HTR-8/SVneo (cell line): Measurements from ENCODE around the gene MRPL53.

Experiments
- DNase-seq: peaks from one replicate; pipeline ENCODE4 v3.0.0; 2011; ENCODE audit warnings: low spot score, mixed read lengths; ENCODE audit not compliant: insufficient read length
- FAIRE-seq: peaks from 2 replicates; lab custom pipeline; 2011; peaks lifted over from hg19 to GRCh38; lab: Jason Lieb, UNC

MRPL53 gene

DNA sequence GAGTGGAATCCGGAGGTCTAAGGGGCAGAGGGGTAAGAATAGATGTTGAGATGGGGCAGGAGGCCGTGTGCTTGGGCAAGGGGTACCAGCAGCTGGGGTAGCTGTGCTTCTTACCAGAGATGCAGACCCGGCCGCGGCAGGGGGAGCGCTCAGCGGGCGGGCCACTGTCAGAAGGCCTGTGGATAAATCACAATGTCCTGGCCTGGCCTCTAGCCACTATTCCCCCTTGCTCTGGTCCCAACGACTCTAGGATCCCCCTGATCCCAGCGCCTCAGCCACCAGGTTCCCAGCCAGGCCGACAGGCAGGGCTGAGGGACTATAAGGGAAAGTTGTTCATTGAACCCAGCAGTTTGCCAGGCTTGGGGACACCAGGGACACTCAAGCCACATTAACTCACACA is 42.0 kb downstream of the MRPL53 start:
- DNase-seq (no peak), FAIRE-seq (no peak)

DNA sequence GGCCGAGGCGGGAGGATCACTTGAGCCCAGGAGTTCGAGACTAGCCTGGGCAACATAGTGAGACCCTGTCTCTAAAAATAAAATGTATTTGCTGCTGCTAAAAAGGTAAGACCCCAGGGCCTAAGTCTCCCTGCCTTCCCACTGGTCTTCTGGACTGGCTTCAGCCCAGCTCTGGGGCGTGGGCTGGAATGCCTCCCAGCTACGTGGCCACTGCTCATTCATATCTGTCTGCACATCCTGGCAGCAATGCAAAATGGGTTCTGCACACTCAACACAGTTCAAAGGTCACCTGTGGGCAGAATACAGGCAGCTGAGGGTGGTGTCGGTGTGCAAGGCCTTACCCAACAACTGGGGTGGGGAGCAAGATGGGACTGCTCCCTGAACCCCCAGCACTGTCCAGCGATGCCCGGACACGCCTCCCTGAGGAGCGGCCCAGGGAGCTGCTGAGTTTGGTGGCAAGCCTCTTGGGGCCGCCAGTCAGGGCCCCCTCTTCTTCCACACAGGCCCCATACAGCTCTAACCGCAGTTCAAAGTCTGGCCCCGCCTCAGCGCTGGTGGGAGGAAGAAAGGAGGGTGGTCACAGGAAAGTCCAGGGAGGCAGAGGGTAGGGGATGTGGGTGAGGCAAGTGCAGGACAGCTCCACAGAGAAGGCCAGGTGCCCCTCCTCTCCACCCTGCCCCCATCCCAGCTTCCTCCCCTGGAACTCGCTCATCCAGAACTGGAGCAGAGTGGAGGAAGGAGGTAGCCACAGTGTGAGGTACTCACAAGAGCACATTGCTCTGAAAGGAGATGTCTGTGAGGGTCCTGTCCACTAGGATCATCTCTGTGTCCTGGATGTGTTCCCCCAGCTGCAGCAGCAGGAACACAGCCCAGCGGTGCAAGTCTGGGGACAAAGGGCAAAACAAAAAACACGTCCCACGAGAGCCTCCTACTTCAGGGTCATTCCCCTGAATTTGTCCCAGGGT is 42.7 kb downstream of the MRPL53 start:
- DNase-seq: no peak
- no peak for FAIRE-seq

DNA sequence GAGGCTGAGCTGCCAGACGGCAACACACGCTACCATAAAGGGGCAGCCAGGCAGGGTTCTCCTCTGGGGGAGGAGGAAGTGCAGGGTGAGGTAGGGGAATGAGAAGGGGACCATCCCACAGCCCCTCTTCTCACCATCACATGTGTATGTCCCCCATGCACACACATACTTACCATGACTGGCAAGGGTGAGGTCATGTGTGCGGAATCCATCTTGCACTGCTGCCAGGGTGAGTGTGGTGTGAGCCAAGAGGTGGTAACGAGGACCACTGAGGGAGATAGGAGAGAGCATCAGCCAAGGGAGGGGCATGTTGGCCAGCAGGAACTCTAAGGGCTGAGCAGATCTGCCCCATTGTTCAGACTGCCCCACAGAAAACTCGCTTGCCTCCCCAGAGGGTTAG is 43.8 kb downstream of the MRPL53 start:
- DNase-seq (no peak), FAIRE-seq (no peak)

DNA sequence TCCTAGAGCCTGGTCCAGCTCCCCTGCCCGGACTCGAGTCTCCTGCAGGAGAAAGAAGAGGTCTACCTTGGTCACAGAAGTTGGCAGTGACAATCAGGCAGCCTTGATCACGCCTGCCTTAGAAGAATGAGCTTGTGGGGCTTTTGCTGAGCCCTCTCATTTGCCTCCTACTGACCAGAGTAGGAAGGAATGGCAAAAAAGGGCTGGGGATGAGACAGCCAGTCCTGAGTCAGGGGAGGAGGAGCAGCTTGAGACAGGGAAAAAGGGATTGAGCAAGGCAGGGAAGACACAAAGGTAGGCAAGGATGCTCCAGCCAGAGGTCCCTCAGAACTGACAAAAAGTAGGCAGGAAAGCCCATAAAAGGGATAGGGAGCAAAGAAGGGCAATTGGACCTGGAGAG is 44.9 kb downstream of the MRPL53 start:
- FAIRE-seq (no peak), DNase-seq (no peak)

DNA sequence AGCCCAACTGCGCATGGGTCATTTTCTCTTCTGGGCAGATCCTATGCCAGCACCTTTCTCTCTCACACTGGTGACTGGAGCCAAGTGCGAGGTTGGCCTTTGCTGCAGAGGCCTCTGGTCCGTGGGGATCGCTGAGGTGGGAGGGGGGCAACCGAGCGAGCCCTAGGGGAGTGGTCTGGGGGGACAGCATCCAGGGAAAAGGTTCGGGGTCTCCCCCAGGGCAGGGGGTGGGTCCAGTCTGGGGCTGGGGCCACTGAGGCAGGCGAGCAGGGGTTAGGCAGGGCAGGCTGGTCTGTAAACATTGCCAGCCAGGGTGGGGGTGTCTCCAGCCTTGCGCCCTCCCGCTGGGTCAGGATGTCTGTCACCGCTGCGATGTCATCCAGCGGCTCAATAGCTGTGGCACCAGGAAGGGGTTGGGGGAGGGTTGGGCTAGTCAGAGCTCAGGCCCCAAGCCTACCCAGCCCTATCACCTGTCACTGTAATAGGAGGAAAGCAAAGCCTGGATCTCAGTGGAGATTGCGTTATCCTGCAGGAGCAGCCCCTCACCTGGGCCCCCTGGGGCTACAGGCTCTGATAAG is 46.2 kb downstream of the MRPL53 start:
- FAIRE-seq (no peak), DNase-seq (no peak)

DNA sequence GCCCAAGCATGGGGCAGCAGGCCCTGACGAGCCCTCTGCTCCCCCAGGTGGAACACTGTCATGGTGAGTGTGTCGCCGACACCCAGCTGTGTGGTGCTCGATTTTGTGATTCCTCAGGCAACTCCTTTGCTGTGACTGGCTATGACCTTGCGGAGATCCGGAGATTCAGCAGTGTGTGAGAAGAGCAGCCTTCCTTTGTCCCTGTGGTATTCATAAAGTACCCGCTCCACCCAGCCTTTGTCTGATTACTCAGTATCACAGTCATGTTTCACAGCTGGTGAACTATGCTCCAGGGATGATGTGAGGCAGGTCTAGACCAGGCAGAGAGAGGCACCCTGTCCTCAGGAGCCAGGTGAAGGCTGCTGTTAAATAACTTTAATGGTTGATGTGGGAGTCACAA is 47.0 kb downstream of the MRPL53 start:
- FAIRE-seq (no peak), DNase-seq (no peak)

DNA sequence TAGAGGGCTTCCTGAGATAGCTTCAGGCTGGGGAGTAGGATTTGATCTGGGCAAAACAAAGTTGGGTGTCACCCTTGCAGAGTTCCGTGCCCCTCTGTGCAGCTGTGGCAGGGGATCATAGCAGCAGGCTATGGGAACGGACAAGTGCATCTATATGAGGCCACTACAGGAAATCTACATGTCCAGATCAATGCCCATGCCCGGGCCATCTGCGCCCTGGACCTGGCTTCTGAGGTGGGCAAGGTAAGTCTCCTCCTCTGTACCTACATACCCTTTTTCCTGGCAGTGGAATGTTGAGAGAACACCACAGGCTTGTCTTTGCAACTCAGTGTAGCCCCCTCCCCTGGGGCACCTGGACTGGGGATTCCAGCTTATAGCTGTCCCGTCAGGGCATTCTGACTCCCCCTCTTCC is 47.5 kb downstream of the MRPL53 start:
- FAIRE-seq (no peak), DNase-seq (no peak)

DNA sequence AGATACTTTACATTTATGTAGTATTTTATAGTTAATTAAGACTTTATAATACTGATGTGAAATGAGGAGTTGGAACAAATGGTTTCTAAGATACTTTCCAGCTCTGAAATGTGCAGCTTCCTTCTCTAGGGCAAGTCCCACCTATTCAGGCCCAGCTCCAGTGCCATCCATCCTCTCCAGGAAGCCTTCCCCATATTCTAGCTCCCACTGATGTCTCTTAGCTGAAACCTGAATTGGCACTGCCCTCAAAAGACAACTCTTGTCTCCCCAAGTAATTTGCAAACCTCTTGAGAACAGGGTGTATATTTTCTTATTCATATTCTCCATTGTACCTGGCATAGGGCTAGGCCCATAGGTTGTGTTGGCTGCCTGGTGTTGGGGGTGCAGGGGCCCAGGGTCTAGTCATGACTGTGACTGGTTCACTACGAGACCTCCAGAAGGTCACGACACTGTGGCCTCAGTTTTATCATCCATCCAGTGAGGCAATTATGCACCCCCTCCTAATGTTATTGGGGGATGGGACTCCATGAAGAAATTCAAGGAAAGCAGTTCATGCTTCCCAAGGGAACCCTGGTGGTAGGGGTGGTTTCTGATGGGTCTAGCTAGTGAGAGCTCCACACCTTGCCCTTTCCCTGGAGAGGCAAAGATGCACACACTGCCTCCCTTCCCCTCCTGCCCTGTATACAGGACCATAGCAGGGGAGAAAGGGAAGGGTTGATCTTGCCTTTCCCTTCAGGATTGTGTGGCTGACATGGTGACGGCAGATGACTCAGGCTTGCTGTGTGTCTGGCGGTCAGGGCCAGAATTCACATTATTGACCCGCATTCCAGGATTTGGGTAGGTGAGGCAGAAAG is 48.1 kb downstream of the MRPL53 start:
- no peak for DNase-seq
- FAIRE-seq: no peak

DNA sequence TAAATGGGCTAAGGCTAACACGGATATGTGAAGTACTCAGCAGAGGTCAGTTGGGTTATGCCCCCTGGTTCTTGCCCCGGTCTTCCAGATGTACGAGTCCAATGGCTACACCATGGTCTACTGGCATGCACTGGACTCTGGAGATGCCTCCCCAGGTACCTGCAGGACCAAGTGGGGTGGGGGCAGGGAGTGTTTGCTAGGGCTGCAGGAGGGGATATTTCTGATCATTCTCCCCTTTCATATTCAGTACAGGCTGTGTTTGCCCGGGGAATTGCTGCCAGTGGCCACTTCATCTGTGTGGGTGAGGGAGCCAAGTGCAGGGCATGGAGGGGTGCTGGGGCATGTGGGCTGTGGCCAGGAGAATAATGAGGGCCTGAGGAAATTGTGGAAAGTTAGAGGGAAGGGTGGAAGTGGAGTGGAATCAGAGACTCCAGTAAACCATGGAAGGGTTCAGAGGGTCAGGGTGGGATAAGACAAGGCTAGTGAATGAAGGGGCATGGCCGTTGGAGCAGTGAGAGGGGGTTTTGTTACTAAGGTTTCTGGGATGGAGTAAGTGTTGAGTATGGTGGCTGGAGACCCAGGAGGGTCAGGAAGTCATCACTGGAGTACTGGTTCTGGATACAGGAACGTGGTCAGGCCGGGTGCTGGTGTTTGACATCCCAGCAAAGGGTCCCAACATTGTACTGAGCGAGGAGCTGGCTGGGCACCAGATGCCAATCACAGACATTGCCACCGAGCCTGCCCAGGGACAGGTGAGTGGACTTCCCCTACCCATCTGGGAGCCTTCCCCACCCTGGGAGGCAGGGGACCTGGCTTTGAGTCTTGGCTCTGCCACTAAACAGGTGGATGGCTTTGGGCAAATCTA is 49.0 kb downstream of the MRPL53 start:
- FAIRE-seq: no peak

More for the DNA sequence above, 49.0 kb downstream of the MRPL53 start:
- no peak for DNase-seq
